ENCODE data around the gene RNF151.
A peak's percentile ranks its signal among the peaks of the same experiment; 100 is the strongest.

DNA sequence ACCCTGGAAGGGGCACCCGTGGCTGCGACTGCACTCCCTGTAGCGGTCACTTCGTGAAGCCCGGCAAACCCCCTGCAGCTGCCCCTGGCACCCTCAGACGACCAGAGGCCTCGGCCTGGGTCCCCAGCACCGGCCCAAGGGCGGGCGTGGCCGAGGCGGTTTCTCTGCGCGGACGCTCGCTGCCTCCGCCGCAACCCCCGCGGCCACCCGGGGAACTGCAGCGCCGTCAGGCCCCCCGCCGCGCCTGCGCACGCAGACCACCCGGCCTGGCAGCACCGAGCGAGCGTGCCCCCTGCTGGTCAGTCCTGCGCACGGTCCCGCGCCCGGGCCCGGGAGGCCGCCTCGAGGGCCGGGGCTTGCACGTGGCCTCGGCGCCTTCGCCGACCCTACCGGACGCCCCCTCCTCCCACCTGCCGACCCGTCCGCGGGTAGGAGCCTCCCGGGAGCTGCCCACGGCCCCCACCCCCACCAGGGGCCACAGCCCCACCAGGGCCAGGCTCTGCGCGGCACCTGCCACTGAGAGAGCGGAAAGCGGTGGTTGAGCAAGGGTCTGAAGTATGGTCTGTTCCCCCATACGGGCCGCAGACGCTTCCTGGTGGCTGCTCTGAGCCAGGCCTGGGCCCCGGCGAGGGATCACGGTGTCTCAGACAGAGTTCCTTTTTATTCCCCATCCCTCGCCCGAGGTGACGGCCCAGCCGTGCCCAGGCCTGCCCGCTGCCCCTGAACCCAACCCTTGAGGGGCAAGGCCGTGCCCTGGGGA lies 36.9 kb upstream of the RNF151 start:
- TF ChIP-seq, protein P1, sequence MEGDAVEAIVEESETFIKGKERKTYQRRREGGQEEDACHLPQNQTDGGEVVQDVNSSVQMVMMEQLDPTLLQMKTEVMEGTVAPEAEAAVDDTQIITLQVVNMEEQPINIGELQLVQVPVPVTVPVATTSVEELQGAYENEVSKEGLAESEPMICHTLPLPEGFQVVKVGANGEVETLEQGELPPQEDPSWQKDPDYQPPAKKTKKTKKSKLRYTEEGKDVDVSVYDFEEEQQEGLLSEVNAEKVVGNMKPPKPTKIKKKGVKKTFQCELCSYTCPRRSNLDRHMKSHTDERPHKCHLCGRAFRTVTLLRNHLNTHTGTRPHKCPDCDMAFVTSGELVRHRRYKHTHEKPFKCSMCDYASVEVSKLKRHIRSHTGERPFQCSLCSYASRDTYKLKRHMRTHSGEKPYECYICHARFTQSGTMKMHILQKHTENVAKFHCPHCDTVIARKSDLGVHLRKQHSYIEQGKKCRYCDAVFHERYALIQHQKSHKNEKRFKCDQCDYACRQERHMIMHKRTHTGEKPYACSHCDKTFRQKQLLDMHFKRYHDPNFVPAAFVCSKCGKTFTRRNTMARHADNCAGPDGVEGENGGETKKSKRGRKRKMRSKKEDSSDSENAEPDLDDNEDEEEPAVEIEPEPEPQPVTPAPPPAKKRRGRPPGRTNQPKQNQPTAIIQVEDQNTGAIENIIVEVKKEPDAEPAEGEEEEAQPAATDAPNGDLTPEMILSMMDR (conservative IDR thresholded peaks at IDR 0.05), result peak; percentile 99
- TF ChIP-seq ZFX (IDR thresholded peaks at IDR 0.05), result peak; percentile 27; the same call in 1 of the 2 replicates
